Hindlimb muscle (tissue), 1 donor: ENCODE results near the gene PSG7. TPM values are rescaled to one million over a fixed set of nuclear protein-coding genes. Genes with fewer than 3 reads are reported as not detected.
"Not testable (repeated sequence)": the region's sequence is repeated elsewhere in the genome, so short reads cannot be mapped to it uniquely, and the experiment has no call there.

Experiments used
- DNase-seq: peaks from one replicate; pipeline ENCODE4 v3.0.0-alpha.2; 2013
- polyA plus RNA-seq: library from polyadenylated mRNA; unstranded; fragments of 120-200 nt; gene quantifications from one replicate; pipeline ENCODE4 v1.2.1, GENCODE V29; 2013; ENCODE audit not compliant: insufficient read length

PSG7 gene
- not detected for polyA plus RNA-seq

GRCh38 chr19:42937107-42937506 lies at the start of gene PSG7:
PSG7 (minus strand) TSS chr19:42937207; CDS start chr19:42937076, 131 bp downstream.
- not testable (repeated sequence) for DNase-seq

- DNase-seq: no peak
Observed at GRCh38 chr19:42985588-42985987, 48.6 kb upstream of the PSG7 start.

- not testable (repeated sequence) for DNase-seq
Observed at GRCh38 chr19:42982111-42982510, 45.1 kb upstream of the PSG7 start.

GRCh38 chr19:42971451-42971850 lies 34.4 kb upstream of the PSG7 start:
- DNase-seq: not testable (repeated sequence)

GRCh38 chr19:42965176-42965575 lies 28.2 kb upstream of the PSG7 start:
- DNase-seq: no peak

- no peak for DNase-seq
Observed at GRCh38 chr19:42961119-42961518, 24.1 kb upstream of the PSG7 start.

- DNase-seq: not testable (repeated sequence)
Observed at GRCh38 chr19:42952126-42952525, 15.1 kb upstream of the PSG7 start.

GRCh38 chr19:42951476-42951875 lies 14.5 kb upstream of the PSG7 start:
- not testable (repeated sequence) for DNase-seq

GRCh38 chr19:42942187-42942789 lies 5.3 kb upstream of the PSG7 start:
- DNase-seq: no peak

- DNase-seq: not testable (repeated sequence)
Observed at GRCh38 chr19:42934726-42935125, 2.3 kb downstream of the PSG7 start.

- DNase-seq: not testable (repeated sequence)
Observed at GRCh38 chr19:42934183-42934582, 2.8 kb downstream of the PSG7 start.

- not testable (repeated sequence) for DNase-seq
Observed at GRCh38 chr19:42933412-42933811, 3.6 kb downstream of the PSG7 start.

- not testable (repeated sequence) for DNase-seq
Observed at GRCh38 chr19:42932485-42933101, 4.4 kb downstream of the PSG7 start.

- not testable (repeated sequence) for DNase-seq
Observed at GRCh38 chr19:42930214-42930613, 6.8 kb downstream of the PSG7 start.

GRCh38 chr19:42928896-42929295 lies 8.1 kb downstream of the PSG7 start:
- DNase-seq: no peak

GRCh38 chr19:42926781-42927180 lies 10.2 kb downstream of the PSG7 start:
- DNase-seq: no peak

GRCh38 chr19:42923106-42923505 lies 13.9 kb downstream of the PSG7 start:
- not testable (repeated sequence) for DNase-seq

- not testable (repeated sequence) for DNase-seq
Observed at GRCh38 chr19:42920971-42921370, 16.0 kb downstream of the PSG7 start.

- DNase-seq: no peak
Observed at GRCh38 chr19:42919757-42920079, 17.3 kb downstream of the PSG7 start.

- DNase-seq: not testable (repeated sequence)
Observed at GRCh38 chr19:42919070-42919756, 17.8 kb downstream of the PSG7 start.

GRCh38 chr19:42918377-42919069 lies 18.5 kb downstream of the PSG7 start:
- not testable (repeated sequence) for DNase-seq

GRCh38 chr19:42917634-42918033 lies 19.4 kb downstream of the PSG7 start, which contains the start of gene PSG6:
PSG6 (minus strand) TSS chr19:42917894; CDS start chr19:42917792, 102 bp downstream.
- not testable (repeated sequence) for DNase-seq

- not testable (repeated sequence) for DNase-seq
Observed at GRCh38 chr19:42916931-42917330, 20.1 kb downstream of the PSG7 start.
